UCSD-AML1 (cell line): ENCODE measurements around the gene CMIP.

Experiments
- DNase-seq: peaks from one replicate; lab custom pipeline; 2025; ENCODE audit not compliant: unreplicated experiment; lab: John Stamatoyannopoulos, UW

The CMIP gene

DNA sequence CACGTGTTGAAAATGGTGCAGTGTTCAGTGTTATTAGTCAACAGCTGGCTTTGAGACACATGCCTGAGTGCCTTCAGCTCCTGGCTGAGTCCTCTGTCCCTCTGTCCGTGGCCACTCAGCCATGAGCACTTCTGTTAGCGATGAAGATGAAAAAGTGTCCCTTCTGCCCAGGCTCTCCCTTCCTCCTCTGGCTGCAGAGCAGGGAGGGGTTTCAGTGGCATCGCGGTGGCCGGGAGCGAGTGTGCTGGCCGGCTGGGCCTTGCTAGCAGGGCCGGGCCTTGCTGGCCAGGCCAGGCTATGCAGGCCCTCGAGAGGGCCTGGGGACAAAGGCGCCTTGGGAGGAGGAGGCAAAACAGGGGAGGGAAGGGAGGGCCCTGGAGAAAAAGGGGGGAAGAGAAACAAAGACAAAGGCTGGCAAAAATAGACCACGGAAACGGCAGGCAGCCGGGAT lies 47.7 kb downstream of the CMIP start:
- DNase-seq: peak; percentile 63

DNA sequence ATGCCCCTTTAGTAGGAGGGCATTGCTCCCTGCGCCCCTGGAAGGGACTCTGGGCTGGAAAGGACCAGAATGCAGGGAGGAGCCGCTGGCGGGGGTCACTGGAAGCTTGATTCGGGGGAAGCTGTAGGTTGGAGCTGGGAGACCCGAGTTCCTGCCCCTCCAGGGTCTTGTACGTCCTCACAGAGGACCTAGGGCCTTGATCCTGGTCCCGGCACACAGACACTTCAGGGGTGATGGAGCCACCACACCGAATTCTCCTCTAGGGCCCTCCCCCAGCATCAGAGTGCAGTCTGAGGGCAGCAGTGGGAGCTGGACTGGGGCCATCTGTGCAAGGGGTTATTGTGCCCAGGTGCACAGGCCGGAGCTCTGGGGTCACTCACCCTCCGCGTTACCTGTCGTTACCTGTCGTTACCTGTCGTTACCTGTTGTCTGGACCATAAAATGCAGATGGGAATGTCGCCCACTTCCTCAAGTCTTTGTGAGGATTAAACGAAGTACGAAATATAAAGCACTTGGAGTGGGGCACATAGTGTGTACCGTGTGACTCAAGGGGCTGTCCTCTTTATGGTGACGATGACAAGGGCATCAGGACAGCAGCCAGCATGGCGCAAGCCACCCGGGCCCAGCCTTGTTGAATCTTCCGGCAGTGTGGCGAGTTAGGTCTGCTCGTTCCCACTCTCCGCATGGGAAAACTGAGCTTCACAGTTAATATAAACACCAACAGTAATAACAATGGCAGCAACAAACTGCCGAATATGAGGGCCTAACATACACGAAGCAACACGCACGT lies 48.6 kb downstream of the CMIP start:
- DNase-seq: no peak

DNA sequence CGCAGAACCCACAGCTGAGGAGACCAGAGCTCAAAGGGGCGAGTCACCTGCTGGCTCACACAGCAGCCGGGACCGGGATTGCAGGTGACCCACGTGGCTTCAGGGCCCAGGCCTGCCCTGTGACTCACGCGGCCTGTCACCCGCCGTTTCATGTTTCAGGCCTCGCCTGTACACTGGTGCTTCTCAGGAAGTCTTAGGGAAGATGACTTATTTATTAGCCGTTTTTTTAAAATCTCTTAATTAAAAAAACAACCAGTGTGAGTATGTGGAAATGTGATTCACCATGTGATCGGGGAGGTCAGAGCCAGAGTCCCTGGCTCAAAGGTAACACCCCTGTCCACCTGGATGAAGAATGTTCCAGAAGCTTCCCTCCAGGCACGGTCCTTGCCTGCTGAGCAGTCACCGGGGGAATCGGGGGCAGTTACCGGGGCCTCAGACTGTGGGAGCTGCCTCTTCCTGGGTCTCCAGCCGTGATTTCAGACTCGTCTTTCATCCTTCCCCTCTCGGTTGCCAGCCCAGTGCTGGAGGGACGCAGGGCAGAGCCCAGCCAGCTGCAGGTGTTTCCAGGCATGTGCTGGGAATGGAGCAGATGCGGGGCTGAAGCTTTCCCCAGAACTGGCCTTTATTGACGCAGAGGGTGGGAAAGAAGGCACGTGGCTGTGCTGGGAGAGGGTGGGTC lies 49.3 kb downstream of the CMIP start:
- no peak for DNase-seq

DNA sequence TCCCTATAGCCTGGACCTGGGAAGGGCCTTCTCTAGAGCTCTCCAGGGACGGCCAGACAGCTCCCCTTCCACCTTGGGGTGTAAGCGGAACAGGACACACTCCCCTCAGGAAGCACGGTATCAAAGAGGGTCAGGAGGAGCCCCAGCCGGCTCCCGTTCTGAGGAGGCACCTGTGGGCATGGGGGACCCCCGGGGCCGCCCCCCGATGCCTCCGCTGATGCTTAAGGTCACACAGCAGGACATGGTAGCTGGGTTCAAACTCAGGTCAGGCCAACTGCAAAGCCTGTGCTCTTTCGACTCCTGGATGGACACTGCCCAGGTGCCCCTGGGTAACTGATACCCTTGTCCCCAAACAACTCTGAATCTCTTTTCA lies 49.8 kb downstream of the CMIP start:
- DNase-seq: no peak

DNA sequence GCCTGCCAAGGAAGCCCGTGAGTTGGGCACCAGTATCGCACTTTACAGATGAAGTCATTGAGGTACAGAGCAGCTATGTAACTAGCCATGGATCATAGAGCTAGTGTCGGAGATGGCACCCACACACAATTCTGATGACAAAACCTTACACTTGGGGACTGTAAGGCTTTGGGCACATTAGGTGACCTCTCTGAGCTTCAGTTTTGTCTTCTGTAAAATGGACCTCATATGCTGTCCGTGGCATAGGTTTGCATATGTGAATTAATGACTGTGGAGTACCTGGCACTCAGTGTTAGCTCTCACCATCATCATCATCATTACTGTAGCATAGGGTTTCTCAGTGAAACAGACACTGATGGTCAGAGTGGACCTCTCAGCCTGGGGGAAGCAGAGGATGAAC lies 50.3 kb downstream of the CMIP start:
- no peak for DNase-seq

DNA sequence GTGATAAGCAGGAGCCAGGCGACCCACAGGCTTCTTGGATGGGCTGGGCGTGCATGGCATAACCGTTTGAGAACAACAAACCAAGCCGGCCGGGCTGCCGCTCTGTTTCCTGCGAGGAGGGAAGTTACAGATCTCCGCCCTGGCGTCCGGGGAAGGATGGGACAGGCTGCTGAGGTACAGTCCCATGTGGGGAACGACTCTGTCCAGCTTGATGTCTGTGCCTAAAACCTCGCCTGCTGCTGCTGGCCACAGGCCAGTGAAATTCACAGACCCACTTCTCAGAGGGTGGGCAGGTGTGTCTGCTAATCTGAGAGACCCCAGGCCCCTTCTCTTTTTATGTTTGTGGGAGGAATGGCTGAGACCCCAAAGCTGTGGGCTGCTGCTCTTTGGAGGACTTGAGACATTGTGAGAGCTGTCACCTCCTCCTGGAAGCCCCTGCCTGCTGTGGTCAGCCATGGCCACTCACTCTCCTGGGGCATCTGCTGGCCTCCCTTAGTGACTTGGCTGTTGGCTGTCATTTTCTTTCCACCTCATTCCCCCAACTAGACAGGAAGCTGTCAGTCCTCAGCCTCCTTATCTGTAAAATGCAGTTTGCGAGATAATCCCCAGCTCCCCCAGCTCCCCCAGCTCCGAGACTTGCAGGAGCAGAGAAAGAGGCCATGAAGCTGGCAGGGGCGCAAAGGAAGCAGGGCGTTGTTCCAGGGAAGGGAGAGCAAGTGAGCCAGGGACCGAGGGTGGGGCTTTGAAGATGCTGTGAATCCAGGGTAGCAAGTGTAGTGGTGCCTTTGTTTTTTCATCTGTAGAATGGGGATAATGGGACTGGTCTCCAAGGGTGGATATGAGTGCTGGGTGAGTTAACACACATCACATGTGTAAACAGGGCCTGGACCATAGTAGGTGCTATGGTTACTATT lies 51.0 kb downstream of the CMIP start:
- peak; percentile 80 for DNase-seq

DNA sequence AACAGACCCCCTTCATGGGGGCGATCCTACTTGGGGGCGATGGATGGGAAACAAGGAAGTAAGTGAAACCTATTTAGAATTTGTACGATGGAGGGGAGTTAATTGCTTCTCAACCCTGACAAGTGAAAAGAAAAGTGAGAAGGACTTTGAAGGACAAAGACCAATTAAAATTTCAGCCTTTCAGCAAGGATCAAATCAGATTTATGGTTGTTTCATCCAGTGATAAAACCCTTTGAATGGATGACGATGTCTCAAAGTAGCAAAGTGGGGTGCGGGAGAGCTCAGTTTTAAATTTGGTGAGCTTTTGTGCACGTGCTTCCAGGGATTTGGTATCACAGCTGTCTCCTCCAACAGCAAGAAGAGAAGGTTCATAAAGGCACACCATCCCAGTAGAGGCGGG lies 51.7 kb downstream of the CMIP start:
- no peak for DNase-seq

DNA sequence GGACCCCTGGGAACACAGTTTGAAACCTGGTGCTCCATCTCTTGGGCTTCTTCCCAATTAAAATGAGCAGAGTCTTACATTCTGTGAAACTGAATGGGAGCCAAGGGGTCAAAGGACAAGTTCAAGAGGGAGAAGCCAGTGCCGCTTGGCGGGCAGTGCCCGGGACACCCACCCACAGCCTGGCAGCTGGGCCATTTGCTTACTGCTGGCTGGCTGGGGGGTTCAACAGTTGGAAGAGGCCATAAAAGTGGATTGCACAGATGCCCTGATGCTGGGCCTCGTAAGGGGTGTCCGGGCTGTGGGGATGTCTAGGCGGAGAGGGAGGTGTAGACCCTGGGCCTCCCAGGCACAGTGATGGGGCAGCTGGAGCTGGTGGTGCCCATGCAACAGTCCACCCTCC lies 52.1 kb downstream of the CMIP start:
- no peak for DNase-seq

DNA sequence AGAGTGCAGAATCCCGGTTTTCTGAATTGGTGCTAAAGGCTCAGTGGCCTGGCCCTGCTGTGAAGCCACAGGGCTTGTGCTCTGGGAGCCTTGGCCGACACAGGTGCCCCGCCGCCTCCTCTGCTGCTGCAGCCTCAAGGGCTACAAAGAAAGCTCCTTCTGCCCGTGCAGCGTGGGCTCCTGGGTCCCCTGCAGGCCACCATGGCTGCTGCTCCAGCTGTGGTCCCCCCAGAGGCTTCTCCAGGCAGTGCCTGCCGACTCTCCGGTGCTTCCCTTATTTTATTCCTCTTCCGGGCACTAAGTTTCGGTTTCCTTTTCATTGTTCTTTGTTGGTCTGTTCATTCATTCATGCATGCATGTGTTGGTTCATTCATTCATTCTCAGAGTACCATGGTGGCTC lies 53.1 kb downstream of the CMIP start:
- peak; percentile 33 for DNase-seq

DNA sequence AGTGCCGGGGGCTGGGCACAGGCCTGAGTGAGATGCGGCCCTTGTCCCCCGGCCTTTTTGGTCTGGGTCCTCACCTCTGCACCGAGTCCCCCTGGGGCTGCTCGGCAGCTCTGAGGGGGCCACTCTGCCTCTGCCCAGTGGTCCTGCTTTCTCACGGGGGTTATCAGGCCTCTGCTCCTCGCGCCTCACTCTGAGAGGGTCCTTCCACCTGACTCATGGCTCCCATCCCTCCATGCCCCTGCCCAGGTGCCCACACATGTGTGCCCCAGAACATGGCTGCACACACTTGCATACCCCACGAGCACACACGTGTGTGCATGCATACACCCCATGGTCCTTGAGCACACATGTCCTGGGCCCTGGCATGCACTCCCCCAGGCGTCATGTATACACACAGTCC lies 53.7 kb downstream of the CMIP start:
- no peak for DNase-seq

DNA sequence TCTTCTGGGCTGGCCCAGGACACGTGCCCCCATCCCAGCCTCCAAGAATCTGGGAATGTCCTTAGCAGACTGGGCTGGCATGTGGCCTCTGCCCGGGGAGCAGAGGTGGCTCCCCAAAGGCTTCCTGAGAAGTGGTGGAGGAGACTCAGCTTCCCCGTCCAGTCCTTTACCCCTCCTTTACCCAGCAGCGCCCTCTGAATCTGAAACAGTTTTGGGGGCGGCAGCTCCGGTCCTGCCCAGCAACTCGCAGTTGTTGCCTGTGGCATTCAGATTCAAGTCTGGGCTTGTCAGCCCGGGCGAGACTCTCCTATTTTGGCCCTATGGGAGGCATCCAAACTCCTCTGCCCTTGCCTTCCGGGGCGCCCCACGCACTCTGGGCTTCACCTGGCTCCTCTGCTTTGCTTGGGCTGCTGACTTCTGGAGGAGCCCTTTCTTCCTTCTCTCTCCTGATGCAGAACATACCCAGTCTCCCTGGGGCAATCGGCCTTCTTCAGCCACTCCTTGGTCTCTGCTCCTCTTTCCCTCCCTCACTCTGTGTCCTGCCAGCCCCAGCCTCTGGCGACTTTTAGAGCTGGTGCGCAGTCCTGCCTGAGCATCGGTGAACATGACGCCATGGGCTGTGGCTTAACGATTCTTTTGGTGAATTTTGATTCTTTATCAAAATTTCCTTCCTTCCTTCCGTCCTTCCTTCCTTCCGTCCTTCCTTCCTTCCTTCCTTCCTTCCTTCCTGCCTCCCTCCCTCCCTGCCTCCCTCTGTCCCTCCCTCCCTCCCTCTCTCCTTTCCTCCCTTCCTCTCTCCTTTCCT lies 55.2 kb downstream of the CMIP start:
- DNase-seq: no peak

DNA sequence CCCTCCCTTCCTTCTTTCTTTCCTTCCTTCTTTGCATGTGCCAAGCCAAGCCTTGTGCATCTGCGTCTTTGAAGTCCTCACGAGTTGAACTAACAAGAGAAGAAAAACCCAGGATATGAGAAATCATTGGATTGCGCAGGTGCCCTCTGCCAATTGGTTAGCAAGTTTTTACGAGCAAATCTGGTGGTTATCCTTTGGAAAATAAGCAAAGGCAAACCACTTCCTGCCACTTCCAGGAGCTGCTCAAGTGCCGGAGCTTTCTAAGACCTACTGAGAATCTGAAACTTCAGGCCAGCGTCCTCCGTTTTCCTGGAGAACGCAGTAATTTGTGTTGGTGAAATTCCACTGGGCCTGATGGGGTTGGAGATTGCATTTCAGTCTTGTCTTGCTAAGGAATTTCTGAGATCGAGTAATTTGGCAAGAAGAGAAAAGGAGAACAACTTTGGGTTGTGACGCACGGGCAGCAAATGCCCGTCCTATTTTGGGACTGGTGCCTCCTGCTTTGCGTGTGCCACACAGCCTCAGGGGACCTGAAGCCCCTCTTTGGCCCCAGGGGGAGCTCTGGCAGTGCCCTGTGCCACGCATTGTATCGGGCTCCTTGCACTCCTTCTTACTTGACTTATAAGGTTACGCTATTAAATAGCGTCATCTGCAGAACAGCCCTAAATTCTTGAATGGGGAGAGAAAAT lies 56.4 kb downstream of the CMIP start:
- peak; percentile 44 for DNase-seq

DNA sequence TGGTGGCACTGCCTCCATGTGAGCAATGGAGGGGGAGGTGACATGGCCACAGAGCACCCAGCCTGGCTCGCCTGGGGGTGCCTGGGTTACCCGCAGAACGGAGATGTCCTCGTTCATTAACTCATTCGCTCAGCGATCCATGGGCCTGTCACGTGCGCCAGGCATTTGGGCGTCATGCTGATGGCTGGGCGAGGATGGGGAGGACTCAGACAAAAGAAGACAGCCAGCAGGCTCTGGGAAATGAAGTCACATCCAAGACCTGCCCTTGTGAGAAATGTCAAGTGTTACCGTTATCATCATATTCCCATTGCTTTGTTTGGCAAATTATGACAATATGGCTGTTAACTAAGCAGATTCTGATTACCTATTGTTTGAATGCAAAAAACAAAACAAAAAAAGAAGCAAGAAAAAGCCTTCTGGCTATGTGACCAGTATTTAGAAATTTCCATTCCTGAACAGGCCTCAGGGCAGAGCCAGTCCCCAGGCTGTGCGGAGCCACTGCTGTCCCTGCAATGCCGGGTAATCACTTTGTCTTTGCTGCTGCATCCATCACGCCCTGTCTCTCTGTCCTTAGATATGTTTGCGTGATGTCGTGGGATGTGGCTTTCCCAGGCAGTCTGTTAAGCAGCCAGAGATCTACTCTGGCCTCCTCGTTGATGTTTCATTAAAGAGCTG lies 57.9 kb downstream of the CMIP start:
- no peak for DNase-seq

DNA sequence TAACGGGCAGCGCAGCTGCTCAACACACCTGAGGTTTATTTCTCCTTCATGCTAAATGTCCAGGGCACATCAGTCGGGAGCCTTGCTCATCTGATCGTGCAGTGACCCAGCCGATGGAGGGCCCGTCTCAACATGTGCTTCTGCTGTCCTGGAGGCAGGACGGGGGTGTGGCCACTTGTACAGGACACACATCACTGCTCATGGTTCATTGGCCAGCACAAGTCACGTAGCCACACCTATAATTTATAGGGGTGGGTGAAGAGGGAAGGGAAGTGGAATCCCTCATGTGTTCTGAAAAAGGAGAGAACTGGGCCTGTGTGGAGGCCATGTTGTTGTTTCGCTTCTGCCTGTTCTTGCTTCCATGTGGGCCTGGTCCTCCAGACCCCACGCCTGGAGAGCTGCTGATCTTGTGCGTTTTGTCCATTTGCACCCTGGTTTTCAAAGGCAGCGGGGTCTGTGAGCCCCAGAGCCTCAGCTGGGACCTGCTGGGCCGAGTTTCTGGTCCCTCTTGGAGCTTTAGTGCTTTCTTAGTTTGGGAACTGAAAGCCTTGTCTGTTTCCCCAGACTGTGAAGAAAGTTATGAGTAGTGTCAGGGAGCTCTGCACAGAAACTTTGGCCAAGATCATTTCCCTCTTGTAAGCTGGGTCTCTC lies 60.5 kb downstream of the CMIP start:
- no peak for DNase-seq

DNA sequence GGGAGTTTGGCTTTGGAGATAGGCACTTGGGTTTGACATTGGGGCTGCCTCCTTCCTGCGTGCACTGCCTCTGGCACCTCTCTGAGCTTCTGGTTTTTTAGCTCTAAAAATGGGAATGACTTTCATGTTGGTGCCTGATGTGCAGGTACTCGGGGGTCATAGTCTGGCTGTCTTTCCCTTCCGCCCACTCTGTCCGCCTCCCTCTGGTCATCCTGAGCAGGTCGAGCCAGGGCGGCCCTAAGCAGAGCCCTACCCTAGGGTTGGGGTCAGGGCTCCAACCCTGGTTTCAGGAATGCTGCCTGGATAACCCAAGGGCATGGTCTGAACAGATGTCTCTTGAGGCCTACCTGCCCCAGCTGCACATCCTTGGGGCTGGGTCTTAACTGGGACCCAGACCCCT lies 64.8 kb downstream of the CMIP start:
- no peak for DNase-seq

DNA sequence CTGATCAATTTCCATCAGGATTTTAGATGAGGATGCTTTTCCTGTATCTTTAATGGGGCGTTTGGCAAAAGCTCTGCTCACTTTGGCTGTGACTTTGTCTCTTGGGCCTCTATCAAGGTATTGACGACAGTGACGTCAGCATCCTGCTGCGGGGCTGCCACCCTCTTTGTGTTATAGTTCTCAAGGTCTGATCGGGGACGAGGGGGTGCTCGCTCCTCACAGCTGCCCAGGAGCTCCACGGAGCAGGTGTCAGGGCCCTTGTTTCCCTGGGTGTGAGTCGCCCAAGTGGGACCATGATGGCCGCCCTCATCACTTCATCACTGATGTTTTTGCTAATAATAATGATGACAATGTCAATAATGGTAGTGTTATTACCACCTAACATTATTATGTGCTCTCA lies 65.4 kb downstream of the CMIP start:
- no peak for DNase-seq

DNA sequence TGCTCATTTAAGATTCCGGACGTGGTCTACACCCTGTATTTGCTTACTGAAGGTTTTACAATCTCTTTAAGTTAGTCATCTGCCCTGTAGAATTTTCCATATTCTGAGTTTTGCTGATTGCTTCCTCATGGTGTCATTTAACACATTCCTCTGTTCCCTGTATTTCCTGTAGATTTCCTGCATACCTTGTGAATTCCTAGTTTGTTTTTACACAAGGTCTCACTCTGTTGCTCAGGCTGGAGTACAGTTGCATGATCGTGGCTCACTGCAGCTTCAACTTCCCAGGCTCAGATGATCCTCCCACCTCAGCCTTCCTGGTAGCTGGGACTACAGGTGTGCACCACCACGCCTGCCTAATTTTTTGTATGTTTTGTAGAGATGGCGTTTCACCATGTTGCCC lies 66.8 kb downstream of the CMIP start:
- DNase-seq: no peak

DNA sequence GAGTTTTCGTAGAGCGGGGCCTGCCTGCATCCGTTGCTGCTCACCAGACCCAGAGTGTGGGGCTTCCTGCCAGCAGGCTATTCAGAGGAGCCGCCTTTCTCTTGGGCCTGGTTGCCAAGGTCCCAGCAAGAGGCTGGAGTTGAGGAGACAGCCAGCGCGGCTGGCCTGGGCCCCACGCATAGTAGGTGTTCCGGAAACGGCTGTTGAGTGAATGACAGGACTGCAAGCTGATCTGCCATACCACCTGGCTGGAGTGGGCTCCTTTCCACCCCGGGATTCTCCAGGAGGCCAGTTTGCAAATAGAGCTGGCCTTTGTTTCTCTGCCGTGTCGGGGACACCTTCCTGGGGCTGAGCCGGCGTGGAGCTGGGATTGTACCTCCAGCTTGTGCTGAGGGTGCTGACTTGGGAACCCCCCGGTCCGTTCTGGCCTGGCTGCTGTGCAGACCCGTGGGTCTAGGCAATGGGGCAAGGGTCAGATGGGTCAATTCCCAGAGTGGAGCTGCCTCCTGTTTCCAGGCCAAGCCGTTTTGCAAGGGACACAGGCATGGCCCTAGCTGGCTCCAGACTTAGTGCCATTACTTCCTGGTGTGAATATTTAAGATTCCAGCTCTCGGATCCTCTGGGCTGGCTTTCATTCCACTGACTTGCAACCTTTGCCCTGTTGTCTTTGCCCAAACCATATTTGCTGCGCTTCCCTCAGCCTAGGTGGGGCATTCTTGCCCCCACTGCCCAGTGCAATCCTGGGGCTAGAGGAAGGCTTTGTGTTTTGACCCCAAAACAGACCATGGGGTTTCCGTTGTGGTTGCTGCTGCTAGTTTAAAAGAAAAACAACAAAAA lies 68.8 kb downstream of the CMIP start:
- no peak for DNase-seq
